Measurements from ENCODE around the gene LRRC74A.

- TF ChIP-seq, protein P1, sequence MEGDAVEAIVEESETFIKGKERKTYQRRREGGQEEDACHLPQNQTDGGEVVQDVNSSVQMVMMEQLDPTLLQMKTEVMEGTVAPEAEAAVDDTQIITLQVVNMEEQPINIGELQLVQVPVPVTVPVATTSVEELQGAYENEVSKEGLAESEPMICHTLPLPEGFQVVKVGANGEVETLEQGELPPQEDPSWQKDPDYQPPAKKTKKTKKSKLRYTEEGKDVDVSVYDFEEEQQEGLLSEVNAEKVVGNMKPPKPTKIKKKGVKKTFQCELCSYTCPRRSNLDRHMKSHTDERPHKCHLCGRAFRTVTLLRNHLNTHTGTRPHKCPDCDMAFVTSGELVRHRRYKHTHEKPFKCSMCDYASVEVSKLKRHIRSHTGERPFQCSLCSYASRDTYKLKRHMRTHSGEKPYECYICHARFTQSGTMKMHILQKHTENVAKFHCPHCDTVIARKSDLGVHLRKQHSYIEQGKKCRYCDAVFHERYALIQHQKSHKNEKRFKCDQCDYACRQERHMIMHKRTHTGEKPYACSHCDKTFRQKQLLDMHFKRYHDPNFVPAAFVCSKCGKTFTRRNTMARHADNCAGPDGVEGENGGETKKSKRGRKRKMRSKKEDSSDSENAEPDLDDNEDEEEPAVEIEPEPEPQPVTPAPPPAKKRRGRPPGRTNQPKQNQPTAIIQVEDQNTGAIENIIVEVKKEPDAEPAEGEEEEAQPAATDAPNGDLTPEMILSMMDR (conservative IDR thresholded peaks at IDR 0.05; ENCODE audit: low read depth, low read length): no peak
- TF ChIP-seq RFX5 (IDR thresholded peaks at IDR 0.05; ENCODE audit: low read depth, low read length) (no peak), CHD1 (IDR thresholded peaks at IDR 0.05; ENCODE audit: low read depth, low read length) (no peak)
Measured at GRCh38 chr14:76901171-76902055, 75.2 kb downstream of the LRRC74A start.

Data from IMR-90 (cell line).